Measurements from ENCODE around the gene WDFY4.

The WDFY4 gene

GRCh38 chr10:48749254-48749787 is 64.6 kb downstream of the WDFY4 start:
- FAIRE-seq = no peak

- FAIRE-seq = no peak
Measured at GRCh38 chr10:48750019-48750418, 65.3 kb downstream of the WDFY4 start.

- FAIRE-seq = no peak
Measured at GRCh38 chr10:48750991-48751390, 66.3 kb downstream of the WDFY4 start.

GRCh38 chr10:48751730-48752129 is 67.1 kb downstream of the WDFY4 start:
- no peak for FAIRE-seq

- FAIRE-seq = no peak
Measured at GRCh38 chr10:48758411-48758810, 73.7 kb downstream of the WDFY4 start.

GRCh38 chr10:48759113-48759901 is 74.6 kb downstream of the WDFY4 start:
- no peak for FAIRE-seq

- no peak for FAIRE-seq
Measured at GRCh38 chr10:48760983-48761382, 76.3 kb downstream of the WDFY4 start.

- FAIRE-seq = no peak
Measured at GRCh38 chr10:48762064-48763042, 77.7 kb downstream of the WDFY4 start.

GRCh38 chr10:48763403-48763965 is 78.8 kb downstream of the WDFY4 start:
- FAIRE-seq = no peak

- no peak for FAIRE-seq
Measured at GRCh38 chr10:48764486-48764885, 79.8 kb downstream of the WDFY4 start.

GRCh38 chr10:48765039-48765438 is 80.4 kb downstream of the WDFY4 start:
- no peak for FAIRE-seq

- FAIRE-seq = no peak
Measured at GRCh38 chr10:48765527-48765926, 80.9 kb downstream of the WDFY4 start.

- no peak for FAIRE-seq
Measured at GRCh38 chr10:48767373-48768143, 82.9 kb downstream of the WDFY4 start.

- no peak for FAIRE-seq
Measured at GRCh38 chr10:48768144-48768766, 83.6 kb downstream of the WDFY4 start.

- FAIRE-seq = no peak
Measured at GRCh38 chr10:48768926-48769325, 84.3 kb downstream of the WDFY4 start.

- no peak for FAIRE-seq
Measured at GRCh38 chr10:48769706-48770435, 85.2 kb downstream of the WDFY4 start.

- FAIRE-seq = no peak
Measured at GRCh38 chr10:48770561-48771089, 86.0 kb downstream of the WDFY4 start.

- no peak for FAIRE-seq
Measured at GRCh38 chr10:48771234-48771633, 86.6 kb downstream of the WDFY4 start.

GRCh38 chr10:48772059-48772458 is 87.4 kb downstream of the WDFY4 start:
- FAIRE-seq = no peak

- FAIRE-seq = no peak
Measured at GRCh38 chr10:48773580-48773979, 88.9 kb downstream of the WDFY4 start.
